ENCODE data around the gene TMEM121. TPM values are rescaled to one million over a fixed set of nuclear protein-coding genes. Genes with fewer than 3 reads are reported as not detected.

TMEM121 gene
- total and polyA plus RNA-seq, 4 experiments from 2014 or later = 5.4 to 9.5 (median 6.4) TPM

- Mint-ChIP-seq H3K27ac (peak overlapping the region; percentile 96 to 99 (median 97)), H3K36me3 (peaks cover 4 to 13% of the 10 kb centered on the region in 2 donors), H3K9me3 (peaks cover 0 to 2% (median 0%) of the 10 kb centered on the region in 8 donors), H3K27me3 (no peaks in the 10 kb centered on the region), H3K4me1 (peaks cover 19 to 71% (median 36%) of the 10 kb centered on the region in 4 donors), H3K4me3 (peak overlapping the region; percentile 90 to 98 (median 92))
- Histone ChIP-seq H3K27me3 (ENCODE audit: insufficient read depth, low read length) (no peaks in the 10 kb centered on the region), H3K27ac (ENCODE audit: low read depth, low read length) (peak overlapping the region; percentile 97), H3K4me3 (ENCODE audit: low read length in 2 of 2) (peak overlapping the region; percentile 65 to 79), H3K4me1 (ENCODE audit: insufficient read depth, low read length) (peaks cover 59% of the 10 kb centered on the region), H3K36me3 (ENCODE audit: insufficient read depth, low read length) (no peaks in the 10 kb centered on the region), H3K9me3 (ENCODE audit: control insufficient read depth in 1 of 2, low read length in 2 of 2) (no peaks in the 10 kb centered on the region)
- ChIA-PET CTCF (ENCODE audit: partially characterized antibody) (interaction anchor here (1.0 to 4.5 kb wide), 5 partner anchors 7 to 118 kb away, joined by 3 to 122 read pairs (median 24); no protein-coding TSS in a partner anchor), POLR2A (ENCODE audit: partially characterized antibody) (interaction anchor here (1.0 to 5.9 kb wide), 10 partner anchors 9 to 423 kb away, joined by 3 to 346 read pairs (median 8); partner anchors contain the start of genes GPR132 and TEX22)
- intact Hi-C loops (cut with micrococcal nuclease) = no loop called here
- DNase-seq = peak in 4 of 5 donors; percentile 43 to 72 (median 49)
These were observed 38.2 kb upstream of the TMEM121 start for GRCh38 chr14:105487986-105488777.

- DNase-seq = peak in 2 of 5 donors; percentile 30 to 42
- peaks cover 19 to 67% (median 35%) of the 10 kb centered on the region in 4 donors for H3K4me1 Mint-ChIP-seq
These were observed 37.4 kb upstream of the TMEM121 start for GRCh38 chr14:105488781-105489541.

DNA sequence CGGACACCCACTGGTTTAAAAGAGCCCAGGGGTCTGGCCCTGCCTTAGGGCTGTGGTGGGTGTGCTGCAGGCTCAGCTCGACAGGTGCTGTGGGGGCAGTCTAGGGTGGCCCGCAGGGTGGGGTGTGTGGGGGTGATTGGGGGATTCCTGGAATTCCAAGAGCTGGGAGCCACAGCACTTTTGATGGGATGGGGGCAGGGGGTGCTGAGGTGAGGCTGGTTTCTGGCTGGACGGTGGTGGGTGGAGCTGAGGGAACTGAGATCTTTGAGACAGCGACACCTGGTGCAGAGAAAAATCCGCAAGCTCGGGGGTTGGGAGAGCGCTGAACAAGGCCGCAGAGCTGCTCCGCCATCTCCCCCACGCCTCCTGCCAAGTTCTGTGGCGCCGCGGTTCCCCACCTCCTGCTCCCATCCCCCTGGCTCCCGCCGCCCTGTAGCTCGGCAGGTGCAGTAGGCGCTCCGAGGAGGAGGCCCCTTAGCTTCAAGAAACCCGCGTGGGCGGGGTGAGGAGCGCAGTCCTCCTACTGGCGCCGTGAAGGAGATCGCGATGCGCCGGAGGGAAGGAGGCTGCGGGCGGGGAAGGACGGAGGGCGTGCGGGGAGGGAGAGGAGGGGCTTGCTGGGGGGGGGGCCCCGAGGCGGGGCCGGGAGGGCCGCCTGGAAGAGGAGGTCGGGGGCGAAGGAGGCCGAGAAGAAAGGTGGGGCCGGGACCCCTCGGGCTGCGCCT is 36.7 kb upstream of the TMEM121 start:
- Mint-ChIP-seq H3K4me3 (peak overlapping the region; percentile 87 to 98 (median 92)), H3K27ac (peak overlapping the region; percentile 96 to 99 (median 99)), H3K27me3 (no peaks in the 10 kb centered on the region), H3K9me3 (peaks cover 0 to 2% (median 0%) of the 10 kb centered on the region in 8 donors), H3K36me3 (peaks cover 4 to 16% of the 10 kb centered on the region in 2 donors), H3K4me1 (peaks cover 14 to 60% (median 27%) of the 10 kb centered on the region in 4 donors)
- Histone ChIP-seq H3K4me1 (ENCODE audit: insufficient read depth, low read length) (peaks cover 43% of the 10 kb centered on the region), H3K4me3 (ENCODE audit: low read length in 2 of 2) (peak overlapping the region; percentile 65 to 79), H3K36me3 (ENCODE audit: insufficient read depth, low read length) (no peaks in the 10 kb centered on the region), H3K27me3 (ENCODE audit: insufficient read depth, low read length) (no peaks in the 10 kb centered on the region), H3K9me3 (ENCODE audit: control insufficient read depth in 1 of 2, low read length in 2 of 2) (no peaks in the 10 kb centered on the region), H3K27ac (ENCODE audit: low read depth, low read length) (peak overlapping the region; percentile 97)
- POLR2A ChIA-PET (ENCODE audit: partially characterized antibody) = interaction anchor here (0.7 to 5.9 kb wide), 26 partner anchors 11 to 673 kb away, joined by 3 to 346 read pairs (median 4); partner anchors contain the start of genes BRF1, BTBD6, PACS2 and TEX22
- CTCF ChIA-PET (ENCODE audit: partially characterized antibody) = interaction anchor here (0.7 to 4.5 kb wide), 28 partner anchors 8 to 415 kb away, joined by 3 to 122 read pairs (median 4); no protein-coding TSS in a partner anchor
- peak; percentile 90 to 95 (median 90) for DNase-seq
- intact Hi-C loops (cut with micrococcal nuclease) = loop anchor here (1.0 to 2.0 kb wide), 10 partner anchors 8 to 469 kb away; partner anchors contain the start of genes CDCA4, CRIP2, GPR132 and PACS2

More at GRCh38 chr14:105488781-105489541, 37.4 kb upstream of the TMEM121 start:
- Histone ChIP-seq H3K27ac (ENCODE audit: low read depth, low read length) (peak overlapping the region; percentile 97), H3K27me3 (ENCODE audit: insufficient read depth, low read length) (no peaks in the 10 kb centered on the region), H3K9me3 (ENCODE audit: control insufficient read depth in 1 of 2, low read length in 2 of 2) (no peaks in the 10 kb centered on the region), H3K4me1 (ENCODE audit: insufficient read depth, low read length) (peaks cover 51% of the 10 kb centered on the region), H3K4me3 (ENCODE audit: low read length in 2 of 2) (peak overlapping the region; percentile 65 to 79), H3K36me3 (ENCODE audit: insufficient read depth, low read length) (no peaks in the 10 kb centered on the region)
- H3K27ac Mint-ChIP-seq = peak overlapping the region; percentile 96 to 99 (median 99)
- peak overlapping the region; percentile 90 to 98 (median 92) for H3K4me3 Mint-ChIP-seq
- peaks cover 0 to 2% (median 0%) of the 10 kb centered on the region in 8 donors for H3K9me3 Mint-ChIP-seq
- CTCF ChIA-PET (ENCODE audit: partially characterized antibody) = interaction anchor here (0.7 to 4.5 kb wide), 19 partner anchors 8 to 414 kb away, joined by 3 to 122 read pairs (median 5); no protein-coding TSS in a partner anchor
- POLR2A ChIA-PET (ENCODE audit: partially characterized antibody) = interaction anchor here (0.7 to 5.9 kb wide), 23 partner anchors 10 to 424 kb away, joined by 3 to 346 read pairs (median 6); partner anchors contain the start of genes BRF1, BTBD6, GPR132 and PACS2
- no peaks in the 10 kb centered on the region for H3K27me3 Mint-ChIP-seq
- intact Hi-C loops (cut with micrococcal nuclease) = loop anchor here (1.0 kb wide), 1 partner anchor 8 kb away; no protein-coding TSS in a partner anchor
- peaks cover 4 to 16% of the 10 kb centered on the region in 2 donors for H3K36me3 Mint-ChIP-seq

DNA sequence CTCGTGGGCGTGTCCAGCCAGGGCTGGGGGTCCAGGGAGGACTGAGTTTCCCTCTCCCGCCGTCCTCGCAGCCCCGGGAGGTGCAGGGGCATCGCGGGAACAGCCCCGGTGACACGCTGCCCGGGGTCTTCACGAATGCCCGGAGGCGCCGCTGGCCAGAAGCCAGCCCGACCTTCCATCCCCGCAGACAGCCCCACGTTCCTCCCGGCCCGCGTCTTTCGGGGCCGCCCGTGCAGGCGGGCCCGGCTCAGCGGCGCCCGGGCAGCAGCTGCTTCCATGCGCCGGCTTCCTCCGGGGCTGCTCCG is 36.2 kb upstream of the TMEM121 start:
- Mint-ChIP-seq H3K4me1 (peaks cover 11 to 54% (median 23%) of the 10 kb centered on the region in 4 donors), H3K27ac (peak overlapping the region in 5 of 7 donors; percentile 96 to 99 (median 99)), H3K4me3 (peak overlapping the region in 4 of 8 donors; percentile 88 to 94 (median 92)), H3K36me3 (peaks cover 4 to 16% of the 10 kb centered on the region in 2 donors), H3K27me3 (no peaks in the 10 kb centered on the region), H3K9me3 (peaks cover 0 to 2% (median 0%) of the 10 kb centered on the region in 8 donors)
- no peaks in the 10 kb centered on the region for H3K9me3 ChIP-seq (ENCODE audit: control insufficient read depth in 1 of 2, low read length in 2 of 2)
- peak overlapping the region in 1 of 2 donors; percentile 79 for H3K4me3 ChIP-seq (ENCODE audit: low read length in 2 of 2)
- peak overlapping the region; percentile 97 for H3K27ac ChIP-seq (ENCODE audit: low read depth, low read length)
- DNase-seq = no peak
- CTCF ChIA-PET (ENCODE audit: partially characterized antibody) = interaction anchor here (0.7 to 4.5 kb wide), 26 partner anchors 9 to 416 kb away, joined by 3 to 122 read pairs (median 4); no protein-coding TSS in a partner anchor
- POLR2A ChIA-PET (ENCODE audit: partially characterized antibody) = interaction anchor here (0.7 to 5.9 kb wide), 24 partner anchors 11 to 673 kb away, joined by 3 to 346 read pairs (median 6); partner anchors contain the start of genes BRF1, BTBD6, GPR132 and PACS2
- H3K27me3 ChIP-seq (ENCODE audit: insufficient read depth, low read length) = no peaks in the 10 kb centered on the region
- intact Hi-C loops (cut with micrococcal nuclease) = loop anchor here (1.0 to 2.0 kb wide), 9 partner anchors 15 to 469 kb away; partner anchors contain the start of genes CDCA4, CRIP2, GPR132 and PACS2
- peaks cover 38% of the 10 kb centered on the region for H3K4me1 ChIP-seq (ENCODE audit: insufficient read depth, low read length)
- no peaks in the 10 kb centered on the region for H3K36me3 ChIP-seq (ENCODE audit: insufficient read depth, low read length)

DNA sequence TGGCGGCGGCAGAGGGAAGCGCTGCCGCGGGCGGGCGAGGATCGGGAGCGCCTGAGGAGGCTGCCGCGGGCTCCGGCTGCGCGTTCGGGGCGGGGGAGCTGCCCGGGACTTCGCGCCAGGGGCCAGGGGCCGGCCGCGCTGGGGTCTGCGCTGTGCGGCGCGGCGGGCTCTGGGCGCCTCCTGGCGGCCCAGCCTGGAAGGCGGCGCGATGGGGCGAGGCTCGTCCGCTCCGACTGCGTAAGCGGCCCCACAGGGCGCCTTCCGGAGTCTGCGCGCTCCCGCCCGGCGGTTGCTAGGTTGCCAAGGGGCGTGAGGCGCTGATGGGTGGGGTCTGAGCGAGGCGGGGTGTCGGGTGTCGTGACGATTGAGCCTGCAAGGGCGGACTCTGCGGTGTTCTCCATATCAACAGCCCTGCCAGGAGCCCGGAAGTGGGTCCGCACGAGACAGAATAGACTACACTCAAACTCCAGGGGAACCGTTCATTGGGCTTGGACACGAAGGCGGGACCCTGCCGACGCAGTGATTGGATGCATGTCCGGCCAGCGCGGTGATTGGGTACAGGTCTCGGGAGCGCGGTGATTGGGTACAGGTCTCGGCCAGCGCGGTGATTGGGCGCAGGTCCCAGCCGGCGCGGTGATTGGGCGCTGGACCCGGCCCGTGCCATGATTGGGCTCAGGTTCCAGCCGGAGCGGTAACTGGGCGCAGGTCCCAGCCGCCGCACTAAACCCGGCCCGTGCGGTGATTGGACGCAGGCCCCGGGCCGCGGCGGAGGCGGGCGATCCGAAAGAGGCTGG is 35.6 kb upstream of the TMEM121 start, which contains the start of gene TEDC1:
TSS of gene TEDC1 (plus strand) at position 675 of the 794 bp plus-strand sequence. CDS start 130 bp downstream, outside the sequence.
- H3K27ac ChIP-seq (ENCODE audit: low read depth, low read length) = peak within 1 kb of the TSS; percentile 97
- ChIA-PET CTCF (ENCODE audit: partially characterized antibody) (interaction anchor here (0.8 to 4.5 kb wide), 16 partner anchors 9 to 400 kb away, joined by 3 to 122 read pairs (median 6); no protein-coding TSS in a partner anchor), POLR2A (ENCODE audit: partially characterized antibody) (interaction anchor here (0.7 to 5.9 kb wide), 22 partner anchors 9 to 674 kb away, joined by 3 to 346 read pairs (median 6); partner anchors contain the start of genes BRF1, BTBD6, GPR132 and PACS2)
- peaks cover 0 to 2% (median 0%) of the 10 kb centered on the region in 8 donors for H3K9me3 Mint-ChIP-seq
- H3K27me3 Mint-ChIP-seq = no peaks in the 10 kb centered on the region
- intact Hi-C loops (cut with micrococcal nuclease) = loop anchor here (1.0 to 2.0 kb wide), 13 partner anchors 16 to 470 kb away; partner anchors contain the start of genes BRF1, CDCA4, CRIP2 and GPR132
- peak; percentile 99 to 100 (median 100) for DNase-seq
- peaks cover 4 to 16% of the 10 kb centered on the region in 2 donors for H3K36me3 Mint-ChIP-seq
- peak within 1 kb of the TSS in 1 of 2 donors; percentile 79 for H3K4me3 ChIP-seq (ENCODE audit: low read length in 2 of 2)
- H3K4me3 Mint-ChIP-seq = peak within 1 kb of the TSS; percentile 85 to 94 (median 88)
- peaks cover 8 to 49% (median 19%) of the 10 kb centered on the region in 4 donors for H3K4me1 Mint-ChIP-seq
- no peaks in the 10 kb centered on the region for H3K27me3 ChIP-seq (ENCODE audit: insufficient read depth, low read length)
- no peaks in the 10 kb centered on the region for H3K36me3 ChIP-seq (ENCODE audit: insufficient read depth, low read length)
- no peaks in the 10 kb centered on the region for H3K9me3 ChIP-seq (ENCODE audit: control insufficient read depth in 1 of 2, low read length in 2 of 2)
- H3K4me1 ChIP-seq (ENCODE audit: insufficient read depth, low read length) = peaks cover 33% of the 10 kb centered on the region
- H3K27ac Mint-ChIP-seq = peak within 1 kb of the TSS; percentile 91 to 99 (median 99)
